ENCODE data around the gene GOLGA6L10.

GOLGA6L10 gene

GRCh38 chr15:82297546-82297945 is 51.7 kb downstream of the GOLGA6L10 start:
- DNase-seq = no peak

- no peak for DNase-seq
Observed at GRCh38 chr15:82294061-82294690, 55.1 kb downstream of the GOLGA6L10 start.

GRCh38 chr15:82292271-82292670 is 57.0 kb downstream of the GOLGA6L10 start:
- no peak for DNase-seq
